Prostate gland (tissue), 2 donors: ENCODE data around the gene ENO2.

Experiments
- CTCF ChIP-seq, 4 experiments: fragments of 200-600 bp in 2 of 4; fragments of 450-650 bp in 2 of 4; sonication (generic) in 2 of 4; IDR thresholded peaks; 1 replicate in 3 of 4; 2 replicates in 1 of 4; pipeline ENCODE4 v1.5.1; 2016 to 2019; ENCODE audit warnings: antibody characterized with exemption in 4 of 4, mild to moderate bottlenecking in 2 of 4, moderate library complexity in 2 of 4
- POLR2A ChIP-seq: fragments of 450-650 bp; IDR thresholded peaks from one replicate; pipeline ENCODE4 v1.6.1; 2016; ENCODE audit warnings: antibody characterized with exemption, mild to moderate bottlenecking
- POLR2AphosphoS5 ChIP-seq: sonication (generic); formaldehyde crosslinking; IDR thresholded peaks from one replicate; pipeline ENCODE4 v1.6.1; 2017; ENCODE audit warnings: antibody characterized with exemption

- TF ChIP-seq CTCF (IDR thresholded peaks at IDR 0.05) (no peak), POLR2A (no peak), POLR2AphosphoS5 (no peak)
Measured at GRCh38 chr12:6929466-6930452, 15.4 kb downstream of the ENO2 start.
